Esophagus muscularis mucosa (tissue), 4 donors: Measurements from ENCODE around the gene NAA40.

Experiments
- EP300 ChIP-seq: sonication (generic); formaldehyde crosslinking; IDR thresholded peaks from one replicate; pipeline ENCODE4 v1.6.1; 2017; ENCODE audit warnings: antibody characterized with exemption
- POLR2A ChIP-seq: fragments of 450-650 bp; IDR thresholded peaks from one replicate; pipeline ENCODE4 v1.6.1; 2017; ENCODE audit warnings: antibody characterized with exemption, moderate library complexity, mild to moderate bottlenecking, low read depth
- POLR2AphosphoS5 ChIP-seq, 2 donors: sonication (generic); formaldehyde crosslinking; IDR thresholded peaks; one replicate each; pipeline ENCODE4 v1.6.1; 2017; ENCODE audit warnings: antibody characterized with exemption in 2 of 2
- TF ChIP-seq, protein P1 (sequence below), 3 experiments: fragments of 200-600 bp in 2 of 3; fragments of 450-650 bp in 1 of 3; sonication (generic) in 2 of 3; IDR thresholded peaks; one replicate each; pipeline ENCODE4 v1.5.1; 2017 to 2019; ENCODE audit warnings: antibody characterized with exemption in 3 of 3, mild to moderate bottlenecking in 2 of 3, moderate library complexity in 1 of 3

DNA sequence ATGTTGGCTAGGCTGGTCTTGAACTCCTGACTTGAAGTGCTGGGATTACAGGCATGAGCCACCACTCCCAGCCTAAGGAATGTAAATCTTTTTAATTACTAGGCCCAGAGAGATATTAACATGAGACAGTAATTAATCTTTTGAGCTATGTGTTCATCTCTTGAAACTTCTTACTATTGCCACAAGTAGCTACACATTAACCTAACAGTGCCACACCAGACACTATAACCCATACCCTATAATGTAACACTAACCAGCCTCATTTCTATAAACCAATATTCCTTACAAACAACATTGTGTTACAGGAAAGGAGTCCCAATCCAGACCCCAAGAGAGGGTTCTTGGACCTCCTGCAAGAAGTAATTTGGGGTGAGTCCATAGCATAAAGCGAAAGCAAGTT lies 27.6 kb downstream of the NAA40 start:
- TF ChIP-seq POLR2A (no peak), POLR2AphosphoS5 (IDR thresholded peaks at IDR 0.05) (no peak), EP300 (no peak)
- TF ChIP-seq, protein P1, sequence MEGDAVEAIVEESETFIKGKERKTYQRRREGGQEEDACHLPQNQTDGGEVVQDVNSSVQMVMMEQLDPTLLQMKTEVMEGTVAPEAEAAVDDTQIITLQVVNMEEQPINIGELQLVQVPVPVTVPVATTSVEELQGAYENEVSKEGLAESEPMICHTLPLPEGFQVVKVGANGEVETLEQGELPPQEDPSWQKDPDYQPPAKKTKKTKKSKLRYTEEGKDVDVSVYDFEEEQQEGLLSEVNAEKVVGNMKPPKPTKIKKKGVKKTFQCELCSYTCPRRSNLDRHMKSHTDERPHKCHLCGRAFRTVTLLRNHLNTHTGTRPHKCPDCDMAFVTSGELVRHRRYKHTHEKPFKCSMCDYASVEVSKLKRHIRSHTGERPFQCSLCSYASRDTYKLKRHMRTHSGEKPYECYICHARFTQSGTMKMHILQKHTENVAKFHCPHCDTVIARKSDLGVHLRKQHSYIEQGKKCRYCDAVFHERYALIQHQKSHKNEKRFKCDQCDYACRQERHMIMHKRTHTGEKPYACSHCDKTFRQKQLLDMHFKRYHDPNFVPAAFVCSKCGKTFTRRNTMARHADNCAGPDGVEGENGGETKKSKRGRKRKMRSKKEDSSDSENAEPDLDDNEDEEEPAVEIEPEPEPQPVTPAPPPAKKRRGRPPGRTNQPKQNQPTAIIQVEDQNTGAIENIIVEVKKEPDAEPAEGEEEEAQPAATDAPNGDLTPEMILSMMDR (IDR thresholded peaks at IDR 0.05) = no peak
